HG03521 (cell line): Measurements from ENCODE around the gene ABLIM2.
"Not testable (repeated sequence)": the region's sequence is repeated elsewhere in the genome, so short reads cannot be mapped to it uniquely, and the experiment has no call there.

Source experiments
- ATAC-seq: cut with Tn5 transposase; IDR thresholded peaks from one replicate; pipeline ENCODE4 v1.9.1; 2021; ENCODE audit warnings: mild to moderate bottlenecking, moderate library complexity; ENCODE audit not compliant: unreplicated experiment

Gene ABLIM2

DNA sequence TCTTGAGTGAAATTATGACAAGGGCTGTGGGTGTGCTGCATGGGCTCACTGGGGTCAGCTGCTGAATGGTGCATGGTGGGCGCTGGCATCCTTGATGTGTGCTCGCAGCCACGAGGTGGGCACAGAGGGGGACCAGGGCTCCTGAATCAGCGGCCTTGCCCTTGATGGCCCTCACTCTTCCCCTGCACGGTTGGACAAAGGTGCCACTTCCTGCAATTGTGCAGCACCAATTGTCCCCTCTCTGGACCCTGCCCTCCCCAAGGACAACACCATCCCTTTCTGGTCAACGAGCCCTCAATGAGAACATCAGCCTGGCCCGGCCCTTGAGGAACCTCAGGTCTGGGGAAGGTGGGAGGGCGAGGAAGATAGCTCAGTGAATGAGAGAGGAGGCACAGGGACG lies 16.1 kb downstream of the ABLIM2 start:
- ATAC-seq: no peak

- no peak for ATAC-seq
Measured at GRCh38 chr4:8141935-8142334, 16.7 kb downstream of the ABLIM2 start.

GRCh38 chr4:8140915-8141314 lies 17.7 kb downstream of the ABLIM2 start:
- no peak for ATAC-seq

- not testable (repeated sequence) for ATAC-seq
Measured at GRCh38 chr4:8139726-8140125, 18.9 kb downstream of the ABLIM2 start.

- ATAC-seq: no peak
Measured at GRCh38 chr4:8136972-8137710, 21.5 kb downstream of the ABLIM2 start.

GRCh38 chr4:8136529-8136928 lies 22.1 kb downstream of the ABLIM2 start:
- no peak for ATAC-seq

GRCh38 chr4:8135666-8136065 lies 22.9 kb downstream of the ABLIM2 start:
- ATAC-seq: no peak

DNA sequence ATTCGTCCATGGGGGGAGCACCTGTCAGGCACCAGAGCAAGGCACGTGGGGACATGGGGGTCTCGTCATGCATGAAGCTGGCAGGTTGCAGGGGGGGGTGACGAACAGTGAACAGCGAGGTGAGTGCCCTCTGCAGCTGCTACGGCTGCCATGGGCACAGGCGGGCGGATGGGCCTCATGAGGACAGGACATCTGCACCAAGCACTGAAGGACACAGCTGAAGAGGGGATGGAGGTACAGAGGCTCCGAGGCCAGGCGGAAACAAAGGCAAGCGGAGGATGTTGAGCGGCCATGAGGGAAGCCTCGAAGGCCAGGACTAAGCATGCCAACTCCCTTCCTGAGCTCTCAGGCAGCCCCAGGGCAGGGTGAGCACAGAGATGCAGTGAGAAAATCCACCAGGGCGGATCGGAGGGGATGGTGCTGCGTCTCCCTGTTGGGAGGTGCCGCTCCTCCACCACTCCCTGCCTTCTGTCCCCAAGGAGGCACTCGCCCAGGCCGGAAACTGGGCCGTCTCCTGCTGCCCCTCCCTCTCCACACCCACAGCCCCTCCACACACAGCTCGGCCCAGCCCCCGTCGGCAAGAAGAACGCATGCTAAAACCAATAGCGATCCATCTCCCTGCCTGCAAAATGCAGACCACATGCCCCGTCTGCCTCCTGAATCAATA lies 24.6 kb downstream of the ABLIM2 start:
- ATAC-seq: no peak

- ATAC-seq: no peak
Measured at GRCh38 chr4:8132947-8133705, 25.5 kb downstream of the ABLIM2 start.

- ATAC-seq: no peak
Measured at GRCh38 chr4:8132400-8132799, 26.2 kb downstream of the ABLIM2 start.

DNA sequence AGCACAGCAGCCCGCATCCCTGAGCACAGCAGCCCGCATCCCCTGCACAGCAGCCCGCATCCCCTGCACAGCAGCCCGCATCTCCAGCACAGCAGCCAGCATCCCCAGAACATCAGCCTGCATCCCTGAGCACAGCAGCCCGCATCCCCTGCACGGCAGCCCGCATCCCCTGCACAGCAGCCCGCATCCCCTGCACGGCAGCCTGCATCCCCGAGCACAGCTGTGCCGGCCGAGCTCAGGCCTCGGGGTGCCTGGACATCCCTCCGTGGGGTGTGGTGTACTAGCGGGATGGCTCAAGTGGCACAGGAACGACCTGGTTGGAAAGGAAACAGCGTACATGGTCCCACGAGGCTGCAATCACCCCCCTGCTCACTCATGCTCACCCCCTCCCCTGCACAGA lies 26.8 kb downstream of the ABLIM2 start:
- no peak for ATAC-seq

DNA sequence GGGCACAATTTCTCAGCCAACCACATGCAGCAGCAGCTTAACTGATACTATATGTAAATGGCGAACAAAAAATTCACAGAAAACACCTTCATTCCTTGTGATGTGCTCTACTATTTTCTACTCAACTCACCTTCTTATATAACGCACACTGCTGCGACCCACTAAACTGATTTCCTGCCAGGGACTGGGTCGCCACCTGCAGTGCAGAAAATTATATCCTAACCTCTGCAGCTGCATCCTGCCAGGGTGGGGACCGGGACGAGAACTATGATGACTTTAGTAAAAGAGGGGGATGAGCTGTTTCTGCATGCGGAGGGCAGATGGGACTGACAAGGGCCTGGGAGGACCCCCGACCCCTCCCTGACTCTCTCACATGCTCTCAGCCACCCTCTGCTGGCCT lies 27.4 kb downstream of the ABLIM2 start:
- ATAC-seq: no peak

DNA sequence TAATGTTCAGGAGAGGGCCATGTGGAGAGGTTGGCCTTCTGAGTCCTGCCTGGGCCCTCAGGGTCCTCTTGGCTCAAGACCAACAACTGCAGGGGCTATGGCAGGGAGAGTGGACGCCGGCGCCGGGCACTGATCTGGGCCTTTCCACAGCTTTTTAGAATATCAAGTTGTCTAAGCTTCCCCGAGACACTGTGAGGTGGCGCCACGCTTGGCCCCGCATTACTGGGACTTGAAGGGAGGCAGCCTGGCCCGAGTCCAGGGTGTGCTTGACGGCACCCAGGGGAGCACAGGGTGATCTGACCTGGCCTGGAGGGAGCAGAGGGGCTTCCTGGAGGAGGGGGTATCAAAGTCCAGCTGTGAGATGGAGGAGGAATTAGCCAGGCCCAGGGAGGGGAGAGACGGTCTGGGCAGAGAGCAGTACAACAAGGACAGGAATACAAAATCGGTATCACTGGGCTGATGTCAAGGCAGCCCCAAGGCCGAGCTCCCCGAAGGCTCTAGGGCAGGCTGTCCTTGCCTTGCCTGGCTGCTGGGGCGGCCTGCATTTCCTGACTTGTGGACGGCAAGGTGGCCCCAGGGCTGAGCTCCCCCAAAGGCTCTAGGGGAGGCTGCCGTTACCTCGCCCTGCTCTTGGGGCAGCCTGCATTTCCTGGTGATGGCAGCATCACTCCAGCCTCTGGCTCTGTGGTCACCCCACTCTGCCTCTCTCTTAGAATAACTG lies 28.1 kb downstream of the ABLIM2 start:
- ATAC-seq: no peak

DNA sequence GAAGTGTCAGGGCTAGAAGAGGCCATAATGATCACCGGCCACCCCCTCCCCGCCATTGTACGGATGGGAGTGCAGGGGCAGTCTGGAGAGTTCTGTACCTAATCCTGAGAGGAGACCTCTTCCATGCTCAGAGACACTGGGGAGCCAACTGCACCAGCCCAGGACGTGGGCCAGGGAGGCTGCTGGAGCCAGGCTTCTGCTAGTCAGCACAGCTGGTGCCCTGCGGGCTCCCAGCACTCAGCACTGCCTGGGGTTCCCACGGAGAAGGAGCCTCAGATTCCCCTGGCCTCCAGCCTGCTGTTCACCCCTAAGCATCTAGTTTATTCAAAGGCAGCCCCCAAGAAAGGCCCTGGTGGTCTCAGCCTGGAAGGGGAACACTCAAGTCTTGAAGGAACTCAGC lies 28.8 kb downstream of the ABLIM2 start:
- no peak for ATAC-seq

- no peak for ATAC-seq
Measured at GRCh38 chr4:8129136-8129535, 29.5 kb downstream of the ABLIM2 start.

- no peak for ATAC-seq
Measured at GRCh38 chr4:8128100-8128856, 30.3 kb downstream of the ABLIM2 start.

GRCh38 chr4:8127051-8127826 lies 31.4 kb downstream of the ABLIM2 start:
- ATAC-seq: no peak

- ATAC-seq: no peak
Measured at GRCh38 chr4:8126523-8126922, 32.1 kb downstream of the ABLIM2 start.

- ATAC-seq: no peak
Measured at GRCh38 chr4:8125526-8126056, 33.0 kb downstream of the ABLIM2 start.

GRCh38 chr4:8123870-8124269 lies 34.7 kb downstream of the ABLIM2 start:
- no peak for ATAC-seq
